GM13977 (cell line): ENCODE data around the gene SELENOH.

ENCODE experiments used
- DNase-seq: peaks from one replicate; pipeline ENCODE4 v3.0.0; 2012; ENCODE audit warnings: low spot score
- CTCF ChIP-seq: IDR thresholded peaks from 2 replicates; pipeline ENCODE4 v1.5.1; 2012; ENCODE audit warnings: mild to moderate bottlenecking, control low read depth; ENCODE audit not compliant: insufficient read depth; ENCODE audit errors: extremely low read depth, missing control alignments
- in situ Hi-C: fragments of 300-500 bp; cut with MboI; formaldehyde crosslinking; loops from one replicate; pipeline ENCODE4 v1.12.0; 2022; ENCODE audit warnings: low sequenced_read_pairs, low pct_unique_long_range_greater_than_20kb, mixed read lengths, inconsistent platforms; ENCODE audit not compliant: unreplicated experiment

The SELENOH gene

GRCh38 chr11:57762235-57762861 lies 21.1 kb downstream of the SELENOH start:
- TF ChIP-seq CTCF: no peak
- DNase-seq: no peak
- in situ Hi-C loops: no loop called here

- in situ Hi-C loops: no loop called here
- DNase-seq: no peak
Measured at GRCh38 chr11:57763568-57763967, 22.3 kb downstream of the SELENOH start.

GRCh38 chr11:57764021-57764420 lies 22.7 kb downstream of the SELENOH start:
- in situ Hi-C loops: no loop called here

More at GRCh38 chr11:57763568-57763967, 22.3 kb downstream of the SELENOH start:
- no peak for TF ChIP-seq CTCF

GRCh38 chr11:57764566-57764965 lies 23.3 kb downstream of the SELENOH start:
- DNase-seq: no peak
- TF ChIP-seq CTCF: no peak
- in situ Hi-C loops: no loop called here

More at GRCh38 chr11:57764021-57764420, 22.7 kb downstream of the SELENOH start:
- no peak for TF ChIP-seq CTCF
- DNase-seq: no peak

GRCh38 chr11:57764972-57765371 lies 23.7 kb downstream of the SELENOH start:
- in situ Hi-C loops: no loop called here
- no peak for TF ChIP-seq CTCF
- no peak for DNase-seq

GRCh38 chr11:57770793-57771192 lies 29.5 kb downstream of the SELENOH start:
- TF ChIP-seq CTCF: no peak
- DNase-seq: no peak
- in situ Hi-C loops: no loop called here
